Activated CD4-positive, alpha-beta T cell treated with anti-CD3 and anti-CD28 coated beads for 1 hour (primary cell): ENCODE measurements around the gene OR51I1.

Experiments
- DNase-seq: peaks from one replicate; pipeline ENCODE4 v3.0.0-alpha.2; 2020

Gene OR51I1, protein sequence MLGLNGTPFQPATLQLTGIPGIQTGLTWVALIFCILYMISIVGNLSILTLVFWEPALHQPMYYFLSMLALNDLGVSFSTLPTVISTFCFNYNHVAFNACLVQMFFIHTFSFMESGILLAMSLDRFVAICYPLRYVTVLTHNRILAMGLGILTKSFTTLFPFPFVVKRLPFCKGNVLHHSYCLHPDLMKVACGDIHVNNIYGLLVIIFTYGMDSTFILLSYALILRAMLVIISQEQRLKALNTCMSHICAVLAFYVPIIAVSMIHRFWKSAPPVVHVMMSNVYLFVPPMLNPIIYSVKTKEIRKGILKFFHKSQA

DNA sequence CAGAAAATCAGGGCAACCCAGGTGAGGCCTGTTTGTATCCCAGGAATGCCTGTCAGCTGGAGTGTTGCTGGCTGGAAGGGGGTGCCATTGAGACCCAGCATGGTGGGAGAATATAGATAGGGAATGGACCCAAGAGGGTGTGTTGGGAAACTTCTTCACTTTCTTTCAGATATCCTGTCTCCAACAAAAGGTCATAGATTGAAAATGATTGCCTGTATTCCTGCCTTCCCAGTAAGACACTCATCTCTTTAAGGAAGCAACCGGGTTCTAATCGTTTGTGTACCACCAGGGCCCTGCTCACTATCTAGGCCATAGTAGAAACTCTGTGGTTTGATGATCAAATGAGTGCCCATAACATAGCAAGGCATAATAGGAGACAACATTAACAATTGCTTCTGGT, at the start of gene OR51I1:
Gene OR51I1, minus strand, starts transcription at position 101 of the 400 bp plus-strand sequence. Its CDS starts 0 bp downstream, at position 101.
- DNase-seq: no peak

DNA sequence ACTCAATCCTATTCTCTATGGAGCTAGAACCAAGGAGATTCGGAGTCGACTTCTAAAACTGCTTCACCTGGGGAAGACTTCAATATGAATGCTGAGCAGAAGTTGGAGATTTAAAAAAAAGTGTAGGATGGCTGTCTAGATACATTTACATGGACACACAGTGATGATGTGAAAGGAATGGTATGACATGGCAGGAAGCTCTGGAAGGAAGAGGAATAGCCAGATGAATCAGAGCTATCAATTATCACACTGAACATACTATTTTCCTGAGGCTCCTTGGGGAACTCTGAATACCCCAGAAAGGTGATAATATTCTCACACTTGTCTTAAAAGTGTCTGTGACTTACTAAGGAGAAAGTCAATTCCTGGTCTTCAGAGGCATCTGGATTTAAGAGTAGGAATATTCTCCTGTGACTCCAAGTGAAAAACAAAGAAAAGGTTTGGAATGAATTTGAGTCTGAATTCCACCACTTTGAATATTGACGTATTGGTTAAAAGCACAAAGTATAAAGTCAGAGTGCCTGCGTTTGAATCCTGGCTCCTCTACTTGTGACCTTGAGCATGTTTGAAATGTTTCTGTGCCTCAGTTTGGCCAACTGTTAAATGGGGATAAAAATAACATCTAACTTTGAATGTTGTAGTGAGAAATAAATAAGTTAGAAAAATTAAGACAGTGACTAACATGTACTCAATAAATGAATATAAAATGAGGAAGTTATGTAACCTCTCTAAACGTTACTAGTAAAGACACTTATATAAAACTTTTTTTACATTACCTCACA, 48.5 kb upstream of the OR51I1 start:
- DNase-seq: no peak

DNA sequence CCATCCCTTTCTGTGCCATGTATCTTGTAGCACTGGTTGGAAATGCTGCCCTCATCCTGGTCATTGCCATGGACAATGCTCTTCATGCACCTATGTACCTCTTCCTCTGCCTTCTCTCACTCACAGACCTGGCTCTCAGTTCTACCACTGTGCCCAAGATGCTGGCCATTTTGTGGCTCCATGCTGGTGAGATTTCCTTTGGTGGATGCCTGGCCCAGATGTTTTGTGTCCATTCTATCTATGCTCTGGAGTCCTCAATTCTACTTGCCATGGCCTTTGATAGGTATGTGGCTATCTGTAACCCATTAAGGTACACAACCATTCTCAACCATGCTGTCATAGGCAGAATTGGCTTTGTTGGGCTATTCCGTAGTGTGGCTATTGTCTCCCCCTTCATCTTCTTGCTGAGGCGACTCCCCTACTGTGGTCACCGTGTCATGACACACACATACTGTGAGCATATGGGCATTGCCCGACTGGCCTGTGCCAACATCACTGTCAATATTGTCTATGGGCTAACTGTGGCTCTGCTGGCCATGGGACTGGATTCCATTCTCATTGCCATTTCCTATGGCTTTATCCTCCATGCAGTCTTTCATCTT, 47.6 kb upstream of the OR51I1 start:
- DNase-seq: no peak

DNA sequence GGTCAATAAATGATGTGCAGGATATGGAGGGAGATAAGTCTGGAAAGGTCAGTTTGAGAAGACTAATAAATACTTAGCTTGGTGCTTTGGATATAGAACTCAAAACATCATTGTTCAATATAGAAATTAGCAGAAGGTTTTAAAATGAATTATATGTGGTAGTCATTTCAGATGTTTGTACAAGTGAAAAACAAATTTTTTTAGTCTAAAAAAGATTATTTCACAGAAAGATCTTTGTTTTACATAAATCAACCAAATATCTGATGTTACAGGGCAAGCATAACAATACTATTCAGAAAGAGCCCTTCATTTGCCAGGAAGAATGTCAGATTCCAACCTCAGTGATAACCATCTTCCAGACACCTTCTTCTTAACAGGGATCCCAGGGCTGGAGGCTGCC, 47.1 kb upstream of the OR51I1 start, which contains the start of gene OR52D1:
Gene OR52D1, plus strand, starts transcription at position 301 of the 400 bp plus-strand sequence. Its CDS starts 22 bp downstream, at position 323.
- DNase-seq: no peak

DNA sequence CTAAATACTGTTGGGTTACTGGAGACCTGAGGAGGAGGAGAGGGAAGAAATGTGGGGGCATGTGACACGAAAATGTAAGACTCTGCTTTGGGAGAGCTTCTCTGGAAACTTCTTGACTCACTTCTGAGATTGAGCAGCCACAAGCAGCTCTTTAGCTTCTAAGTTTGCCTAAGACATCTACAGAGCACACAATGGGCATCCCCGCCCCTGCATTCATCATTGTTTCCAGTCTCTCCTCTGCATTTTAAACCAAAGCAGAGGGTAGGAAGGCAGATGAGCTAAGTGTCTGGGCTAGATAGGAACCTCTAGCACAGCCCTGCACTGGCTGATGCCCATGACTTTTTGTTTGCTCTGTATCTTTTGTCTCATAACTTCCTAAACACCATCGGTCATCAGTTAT, 45.1 kb upstream of the OR51I1 start:
- DNase-seq: no peak

DNA sequence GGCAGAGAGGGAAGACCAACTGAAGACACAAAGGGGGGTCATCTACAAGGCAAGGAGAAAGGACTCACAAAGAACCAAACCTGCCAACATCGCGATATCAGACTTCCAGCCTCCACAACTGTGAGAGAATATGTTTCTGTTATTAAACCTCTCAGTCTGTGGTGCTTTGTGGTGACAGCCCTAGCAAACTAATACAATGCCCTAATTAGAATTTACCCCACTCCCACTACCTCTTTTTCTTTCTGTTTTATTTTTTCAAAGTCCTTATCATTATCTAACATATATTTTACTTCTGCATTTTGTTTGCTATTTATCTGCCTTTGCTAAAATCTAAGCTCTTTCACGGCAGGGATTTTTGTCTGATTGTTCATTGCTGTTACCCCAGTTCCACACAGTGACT, 44.7 kb upstream of the OR51I1 start:
- no peak for DNase-seq

DNA sequence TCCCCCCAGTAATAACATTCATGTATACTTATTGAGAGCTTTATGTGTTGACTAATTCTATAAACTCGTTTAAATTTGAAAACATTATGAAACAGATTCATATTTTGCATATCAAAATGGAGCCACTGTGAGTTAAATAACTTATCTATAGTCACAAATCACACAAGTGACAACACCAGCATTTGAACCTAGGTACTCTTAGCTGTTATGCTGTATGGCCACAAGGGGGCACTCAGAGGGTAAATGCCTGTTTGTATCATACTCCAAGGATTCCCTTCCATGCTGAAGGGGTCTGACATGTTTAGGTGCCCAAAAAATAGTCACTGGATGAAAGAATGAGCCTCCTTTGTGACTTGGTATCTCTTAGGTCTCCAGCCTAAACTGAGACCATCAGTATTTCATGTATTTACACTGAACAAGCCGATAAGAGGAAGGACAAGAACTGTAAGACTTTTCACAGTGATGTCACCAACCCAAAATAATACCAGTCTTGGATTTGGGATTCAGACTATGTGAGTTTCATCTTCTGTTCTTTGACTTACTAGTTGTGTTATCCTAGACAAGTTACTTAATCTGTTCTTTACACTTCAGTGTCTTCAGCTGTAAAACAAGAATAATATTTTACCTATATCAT, 35.0 kb upstream of the OR51I1 start:
- no peak for DNase-seq

DNA sequence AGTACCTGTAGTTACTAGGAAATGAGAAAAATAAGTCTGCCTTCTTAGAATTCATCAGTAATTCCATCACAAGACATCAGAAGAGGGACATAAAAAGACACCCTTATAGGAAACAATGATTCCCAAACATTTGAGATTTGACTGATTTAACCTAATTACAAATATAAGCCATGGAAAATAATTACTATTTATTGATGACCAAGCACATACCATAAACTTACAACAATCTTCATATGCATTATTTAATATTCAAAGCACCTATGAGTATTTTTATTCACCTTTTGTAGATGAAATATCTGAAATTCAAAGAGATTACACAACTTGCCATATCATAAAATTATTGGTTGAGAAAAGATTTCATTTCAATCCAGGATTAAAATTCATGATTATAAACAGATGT, 32.6 kb upstream of the OR51I1 start:
- no peak for DNase-seq

DNA sequence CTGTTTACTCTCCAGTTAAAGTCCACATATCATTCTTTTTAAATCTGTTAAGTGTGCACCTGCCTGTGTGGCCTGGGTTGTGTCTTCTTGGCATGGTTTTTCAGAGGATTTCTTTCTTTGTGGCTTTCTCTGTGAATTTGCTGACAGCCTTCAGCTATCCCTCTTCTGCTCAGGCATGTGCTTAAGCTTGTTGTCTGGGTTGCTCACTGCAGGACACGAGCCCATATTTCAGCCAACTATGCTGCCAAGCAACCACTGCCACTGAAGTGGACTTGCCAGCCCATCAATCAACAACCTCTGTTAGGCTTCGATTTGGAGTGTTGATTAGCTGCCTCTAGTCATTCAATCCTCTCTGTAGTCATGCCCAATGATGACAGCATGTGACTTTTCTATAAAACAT, 26.2 kb upstream of the OR51I1 start:
- DNase-seq: no peak

DNA sequence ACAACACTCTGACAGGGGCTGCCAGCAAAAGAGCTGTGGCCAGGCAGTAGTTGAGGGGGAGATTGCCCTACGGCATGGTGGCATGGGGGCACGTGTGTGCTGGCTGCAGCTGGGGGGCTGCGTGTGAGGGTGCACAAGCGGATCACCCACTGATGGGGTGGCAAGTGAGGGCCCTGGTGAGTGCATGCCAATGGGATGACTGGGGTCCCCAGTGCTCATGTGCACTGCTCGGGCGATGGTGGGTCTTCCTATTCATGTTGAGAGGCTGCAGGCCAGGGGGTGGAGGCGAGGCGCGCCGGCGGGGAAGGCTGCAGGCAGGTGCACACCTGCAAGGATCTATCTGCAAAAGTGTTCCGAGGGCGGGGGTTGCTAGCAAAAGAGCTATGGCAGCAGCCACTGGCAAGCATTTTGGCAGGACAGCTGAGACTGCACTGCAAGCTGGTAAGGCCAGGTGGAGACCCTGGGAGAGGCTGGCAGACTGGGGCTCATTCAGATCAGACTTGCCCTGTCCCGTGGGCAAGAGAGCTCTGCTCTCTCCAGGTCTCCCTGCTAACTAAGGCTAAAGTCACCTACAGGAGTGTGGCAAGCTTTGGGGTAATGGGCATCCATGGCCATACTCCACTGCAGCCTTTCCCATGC, 19.8 kb upstream of the OR51I1 start:
- DNase-seq: no peak

DNA sequence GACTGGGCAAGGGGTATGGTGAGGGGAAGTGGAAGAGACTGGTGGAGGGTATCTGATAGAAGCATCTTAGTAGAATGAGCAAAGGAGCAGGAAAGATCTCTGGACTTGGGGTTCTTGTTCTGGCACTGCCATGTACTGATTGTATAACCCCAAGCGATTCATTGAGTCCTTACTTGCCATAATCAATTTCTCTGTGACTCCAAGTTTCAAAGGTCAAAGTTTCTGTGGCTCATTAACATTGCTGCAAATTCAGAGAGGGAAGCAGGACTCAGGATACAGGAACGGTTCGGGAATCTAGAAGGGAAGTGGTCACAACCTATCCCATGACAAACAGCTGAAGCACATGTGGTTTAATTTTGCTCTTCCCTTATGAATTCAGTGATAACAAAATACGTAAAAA, 8.1 kb upstream of the OR51I1 start:
- DNase-seq: no peak

DNA sequence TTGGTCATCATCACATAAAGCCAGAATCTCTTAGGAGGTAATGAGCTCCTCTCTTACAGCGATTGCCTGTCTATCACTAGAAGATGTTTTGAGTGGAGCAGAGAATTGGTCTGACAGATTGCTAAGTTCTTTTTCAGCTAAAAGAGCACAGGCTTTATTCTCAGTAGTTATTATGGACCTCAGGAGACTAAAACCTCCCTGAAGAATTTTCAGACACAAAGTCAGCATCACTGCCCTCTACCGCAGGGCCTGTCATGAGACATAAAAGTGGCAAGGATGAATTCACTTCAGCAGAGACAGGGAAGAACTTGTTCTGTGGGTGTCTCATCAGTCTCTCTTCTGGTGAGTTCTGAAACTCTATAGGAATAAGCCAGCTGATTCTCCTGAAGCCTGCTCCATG, 7.7 kb upstream of the OR51I1 start, which contains the start of gene OR51I2:
Gene OR51I2, plus strand, starts transcription at position 301 of the 400 bp plus-strand sequence. CDS start 4,166 bp downstream, outside the sequence.
- no peak for DNase-seq

DNA sequence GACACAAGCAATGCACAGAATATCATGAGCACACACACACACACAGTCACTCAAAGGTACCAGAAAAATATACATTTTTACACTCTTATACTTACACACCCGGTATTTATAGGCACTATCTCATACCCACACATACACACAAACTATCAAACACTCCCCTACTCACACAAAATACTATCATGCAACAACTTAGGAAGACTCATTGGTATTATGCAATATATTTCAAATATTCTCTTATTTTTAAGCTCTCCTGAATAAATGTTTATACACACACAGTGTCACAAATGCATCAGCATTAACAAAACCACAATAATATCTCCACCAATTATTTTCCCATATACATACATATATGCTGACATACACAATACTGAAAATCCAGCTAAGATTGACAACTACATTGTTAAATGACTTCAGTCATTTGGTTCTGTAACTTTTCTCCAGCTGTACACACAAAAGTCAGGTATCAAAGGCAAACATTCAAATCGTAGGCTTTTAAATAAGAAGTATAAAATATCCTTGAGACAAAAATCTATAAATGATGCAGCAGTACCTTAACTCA, 2.6 kb upstream of the OR51I1 start:
- no peak for DNase-seq

DNA sequence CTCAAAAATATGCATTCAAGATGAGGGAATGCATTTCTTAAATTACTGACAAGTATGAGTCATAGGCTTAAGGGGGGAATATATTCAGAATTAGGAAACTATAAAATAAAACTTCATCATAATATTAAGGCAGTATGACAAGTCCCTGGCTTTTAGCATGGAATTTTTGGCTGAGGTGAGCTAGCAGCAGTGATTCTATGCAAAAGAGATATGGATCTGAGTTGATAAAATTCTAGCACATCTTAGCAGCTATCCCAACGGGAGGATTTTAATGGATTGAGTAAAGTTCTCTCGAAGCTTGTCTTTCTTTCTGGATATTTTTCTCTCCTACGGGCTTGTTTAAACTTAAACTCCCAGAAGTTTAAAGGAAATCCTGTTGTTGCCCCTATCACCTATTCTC, 18.2 kb downstream of the OR51I1 start:
- no peak for DNase-seq

DNA sequence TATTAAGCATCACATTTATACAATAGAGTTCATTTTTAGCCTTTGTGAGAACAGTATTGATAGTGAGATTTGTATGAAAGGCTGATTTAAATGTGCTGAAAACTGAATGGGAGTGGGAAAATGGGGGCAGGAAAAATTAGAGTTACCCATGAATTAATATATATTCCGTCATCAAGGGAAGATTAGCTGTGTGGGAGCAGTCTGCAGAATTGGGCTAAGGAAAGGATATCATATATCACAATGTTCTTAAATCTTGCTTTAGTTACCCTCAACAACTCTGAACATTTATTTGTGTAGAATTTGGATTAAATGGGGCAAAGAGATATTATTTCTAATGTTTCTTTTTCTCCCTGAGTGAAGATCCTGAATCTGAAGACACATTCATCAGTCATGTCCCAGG, 19.5 kb downstream of the OR51I1 start, which contains the start of gene OR51Q1:
Gene OR51Q1, plus strand, starts transcription at position 301 of the 400 bp plus-strand sequence. Its CDS starts 90 bp downstream, at position 391.
- DNase-seq: no peak

DNA sequence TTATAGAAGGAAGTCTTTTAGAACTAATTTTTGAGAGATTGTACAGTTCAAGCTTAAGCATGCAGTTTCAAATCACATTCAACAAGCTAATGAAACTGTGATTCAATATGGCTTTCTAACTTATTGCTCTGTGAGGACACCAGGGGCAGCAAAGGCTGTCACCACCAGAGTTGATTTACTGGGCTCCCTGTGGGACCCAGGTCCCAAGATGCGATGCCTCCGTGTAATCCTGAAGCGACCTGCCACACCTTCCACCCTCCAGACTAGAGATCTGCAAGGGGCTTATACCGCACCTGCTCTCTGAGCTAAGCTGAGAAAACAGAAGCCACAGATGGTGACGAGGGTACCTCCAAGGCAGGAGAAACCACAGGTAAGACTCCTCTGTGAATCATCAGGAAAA, 20.3 kb downstream of the OR51I1 start:
- no peak for DNase-seq

DNA sequence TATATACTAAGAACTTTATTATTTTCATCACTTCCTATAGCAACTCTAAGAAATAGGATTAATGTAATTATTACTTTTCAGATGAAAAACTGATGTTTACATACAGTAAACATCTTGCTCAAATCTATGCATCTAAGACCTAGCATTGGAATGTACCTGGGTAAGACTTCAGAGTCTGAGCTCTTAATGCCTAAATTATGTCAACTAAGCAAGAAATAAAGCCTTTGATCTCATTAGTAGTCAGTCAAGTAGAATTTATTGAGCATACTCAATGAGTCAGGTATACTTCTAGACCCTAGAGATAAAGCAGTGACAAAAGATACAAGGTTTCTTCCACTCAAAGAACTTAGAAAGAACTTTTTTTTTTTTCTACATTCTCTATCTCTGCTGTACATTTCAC, 36.1 kb downstream of the OR51I1 start:
- DNase-seq: no peak

DNA sequence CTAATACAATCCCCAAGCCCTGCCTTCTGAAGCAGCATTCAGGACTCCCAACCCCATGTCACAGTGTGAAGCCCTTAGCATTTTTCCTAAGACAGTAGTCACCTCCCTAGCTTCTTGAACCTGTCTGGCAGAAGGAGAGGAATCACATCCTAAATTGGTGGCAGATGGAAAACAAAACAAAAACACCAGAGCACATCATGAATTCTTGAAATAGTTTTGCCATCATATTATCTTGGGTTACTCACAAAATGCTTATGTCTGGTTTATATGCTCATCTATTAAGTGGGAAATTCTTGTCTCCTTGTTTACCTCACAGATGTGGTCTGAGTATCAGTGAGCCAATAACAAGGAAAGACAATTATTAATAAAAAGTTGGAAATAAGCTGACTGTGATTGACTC, 42.4 kb downstream of the OR51I1 start:
- no peak for DNase-seq

DNA sequence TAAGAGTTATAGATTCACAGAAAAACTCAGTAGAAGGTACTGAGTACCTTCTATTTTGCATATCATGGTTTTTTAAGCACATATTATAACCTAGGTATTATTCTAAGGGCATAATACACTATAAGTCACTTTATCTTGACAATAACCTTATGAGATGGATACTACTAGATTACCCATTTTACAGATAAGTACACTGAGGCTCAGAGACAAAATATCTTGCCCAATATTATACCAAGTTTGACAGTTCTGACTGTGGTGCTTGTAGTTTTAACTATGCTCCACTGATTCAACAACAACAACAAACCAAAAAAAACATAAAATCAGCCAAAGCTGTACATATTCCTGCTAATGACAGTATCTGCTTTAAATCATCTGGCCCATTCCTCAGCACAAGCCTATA, 47.2 kb downstream of the OR51I1 start:
- DNase-seq: no peak
